Thyroid gland (tissue), 4 donors: Measurements from ENCODE around the gene TPRG1. TPM values are rescaled to one million over a fixed set of nuclear protein-coding genes. Genes with fewer than 3 reads are reported as not detected.
A peak's percentile ranks its signal among the peaks of the same experiment; 100 is the strongest.

Source experiments
- DNase-seq, 2 donors: peaks; one replicate each; pipeline ENCODE4 v3.0.0-alpha.2; 2019
- H3K27ac ChIP-seq, 3 donors: fragments of 200-600 bp; sonication (generic); 1 replicate in 2 of 3; 2 replicates in 1 of 3; pipeline ENCODE4 v1.5.1; 2016 to 2019; ENCODE audit warnings: mild to moderate bottlenecking in 1 of 3, moderate library complexity in 1 of 3
- H3K27me3 ChIP-seq: fragments of 200-600 bp; sonication (generic); one replicate; pipeline ENCODE4 v1.5.1; 2019
- H3K36me3 ChIP-seq, 2 donors: fragments of 200-600 bp; sonication (generic); one replicate each; pipeline ENCODE4 v1.5.1; 2016 to 2019
- H3K4me1 ChIP-seq, 2 donors: fragments of 200-600 bp; sonication (generic); one replicate each; pipeline ENCODE4 v1.5.1; 2017 to 2019
- H3K4me3 ChIP-seq, 3 donors: fragments of 200-600 bp; sonication (generic); replicated peaks in 1 of 3; 1 replicate in 2 of 3; 2 replicates in 1 of 3; pipeline ENCODE4 v1.5.1; 2016; ENCODE audit warnings: mild to moderate bottlenecking in 1 of 3
- H3K9me3 ChIP-seq: fragments of 200-600 bp; sonication (generic); one replicate; pipeline ENCODE4 v1.5.1; 2017
- POLR2A ChIP-seq, 2 donors: fragments of 450-650 bp; IDR thresholded peaks; one replicate each; pipeline ENCODE4 v1.6.1; 2017; ENCODE audit warnings: antibody characterized with exemption in 2 of 2, mild to moderate bottlenecking in 2 of 2, moderate library complexity in 1 of 2
- WGBS, 2 donors: methylation state at CpG; one replicate each; pipeline ENCODE4 v1.1.5; 2017; 5-methylcytosine and 5-hydroxymethylcytosine counted together
- intact Hi-C: fragments of 100-400 bp; cut with DNase I; formaldehyde crosslinking; loops from one replicate; pipeline ENCODE4 v1.15.1; 2023
- total RNA-seq, 4 donors: library from RNA; depleted of rRNA; stranded (reverse); fragments of >200 nt; gene quantifications; one replicate each; pipeline ENCODE4 v1.2.3, GENCODE V29; 2016
- TF ChIP-seq, protein P1 (sequence below), 6 experiments: fragments of 200-600 bp in 3 of 6; fragments of 450-650 bp in 3 of 6; sonication (generic) in 3 of 6; IDR thresholded peaks; one replicate each; pipeline ENCODE4 v1.5.1; 2016 to 2019; ENCODE audit warnings: antibody characterized with exemption in 6 of 6, mild to moderate bottlenecking in 2 of 6, inconsistent platforms in 1 of 6, moderate library complexity in 1 of 6

The TPRG1 gene
- total RNA-seq, 4 donors from 2014 or later = 2.0 to 10.5 (median 5.7) TPM

DNA sequence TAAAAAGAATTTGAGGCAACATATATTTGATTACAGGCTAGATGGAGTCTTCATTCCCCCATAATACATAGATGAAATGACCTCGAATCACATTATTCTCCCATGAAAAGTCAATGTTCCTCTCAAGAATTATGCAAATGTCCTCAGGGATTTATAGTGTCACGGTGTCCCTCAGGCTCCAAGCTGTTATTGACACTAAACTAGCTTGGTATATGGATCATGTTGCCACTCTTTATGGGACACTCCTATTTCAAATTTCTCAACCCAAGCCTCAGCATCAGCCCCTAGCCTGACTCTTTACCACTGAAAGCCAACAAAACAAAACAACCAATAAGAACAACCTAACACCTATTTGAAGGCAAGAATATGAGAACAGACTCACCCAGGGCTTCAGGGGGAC lies 139.8 kb downstream of the TPRG1 start:
- H3K4me1 ChIP-seq = peaks cover 6 to 15% of the 10 kb centered on the region in 2 donors
- TF ChIP-seq POLR2A (IDR thresholded peaks at IDR 0.05) = no peak
- TF ChIP-seq, protein P1, sequence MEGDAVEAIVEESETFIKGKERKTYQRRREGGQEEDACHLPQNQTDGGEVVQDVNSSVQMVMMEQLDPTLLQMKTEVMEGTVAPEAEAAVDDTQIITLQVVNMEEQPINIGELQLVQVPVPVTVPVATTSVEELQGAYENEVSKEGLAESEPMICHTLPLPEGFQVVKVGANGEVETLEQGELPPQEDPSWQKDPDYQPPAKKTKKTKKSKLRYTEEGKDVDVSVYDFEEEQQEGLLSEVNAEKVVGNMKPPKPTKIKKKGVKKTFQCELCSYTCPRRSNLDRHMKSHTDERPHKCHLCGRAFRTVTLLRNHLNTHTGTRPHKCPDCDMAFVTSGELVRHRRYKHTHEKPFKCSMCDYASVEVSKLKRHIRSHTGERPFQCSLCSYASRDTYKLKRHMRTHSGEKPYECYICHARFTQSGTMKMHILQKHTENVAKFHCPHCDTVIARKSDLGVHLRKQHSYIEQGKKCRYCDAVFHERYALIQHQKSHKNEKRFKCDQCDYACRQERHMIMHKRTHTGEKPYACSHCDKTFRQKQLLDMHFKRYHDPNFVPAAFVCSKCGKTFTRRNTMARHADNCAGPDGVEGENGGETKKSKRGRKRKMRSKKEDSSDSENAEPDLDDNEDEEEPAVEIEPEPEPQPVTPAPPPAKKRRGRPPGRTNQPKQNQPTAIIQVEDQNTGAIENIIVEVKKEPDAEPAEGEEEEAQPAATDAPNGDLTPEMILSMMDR (IDR thresholded peaks at IDR 0.05) = no peak
- DNase-seq = no peak
- H3K4me3 ChIP-seq = no peak overlapping the region
- no peaks in the 10 kb centered on the region for H3K27me3 ChIP-seq
- no peak overlapping the region for H3K27ac ChIP-seq
- 93% methylated on average over 2 of the region's 2 CpGs for WGBS, 2 donors
- no peaks in the 10 kb centered on the region for H3K36me3 ChIP-seq
- intact Hi-C loops = no loop called here
- no peaks in the 10 kb centered on the region for H3K9me3 ChIP-seq

DNA sequence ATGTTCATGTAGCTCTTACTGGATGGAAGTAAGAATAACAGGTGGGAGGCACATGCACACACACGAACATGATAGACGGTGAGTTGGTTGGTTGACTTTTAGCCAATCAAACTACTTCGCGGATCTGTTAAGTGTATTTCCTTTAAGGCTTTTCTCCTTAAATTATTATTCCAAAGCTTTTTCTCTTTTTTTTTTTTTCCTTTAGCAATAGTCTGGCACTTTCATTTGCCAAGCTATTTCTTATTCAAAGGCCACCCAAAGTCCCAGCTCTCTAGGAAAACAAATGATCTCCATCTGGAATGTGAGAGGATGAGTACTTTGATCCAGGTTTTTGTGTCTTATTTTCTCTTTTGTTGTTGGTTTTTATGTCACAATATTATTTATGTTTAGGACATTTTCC lies 141.1 kb downstream of the TPRG1 start:
- TF ChIP-seq, protein P1 (IDR thresholded peaks at IDR 0.05) = no peak
- no peak for TF ChIP-seq POLR2A (IDR thresholded peaks at IDR 0.05)
- H3K27ac ChIP-seq = no peak overlapping the region
- WGBS, 2 donors = 82% methylated on average over 4 of the region's 4 CpGs
- DNase-seq = no peak
- intact Hi-C loops = no loop called here
- H3K4me1 ChIP-seq = peaks cover 14 to 22% of the 10 kb centered on the region in 2 donors
- H3K27me3 ChIP-seq = no peaks in the 10 kb centered on the region
- H3K36me3 ChIP-seq = no peaks in the 10 kb centered on the region
- no peaks in the 10 kb centered on the region for H3K9me3 ChIP-seq
- H3K4me3 ChIP-seq = no peak overlapping the region

DNA sequence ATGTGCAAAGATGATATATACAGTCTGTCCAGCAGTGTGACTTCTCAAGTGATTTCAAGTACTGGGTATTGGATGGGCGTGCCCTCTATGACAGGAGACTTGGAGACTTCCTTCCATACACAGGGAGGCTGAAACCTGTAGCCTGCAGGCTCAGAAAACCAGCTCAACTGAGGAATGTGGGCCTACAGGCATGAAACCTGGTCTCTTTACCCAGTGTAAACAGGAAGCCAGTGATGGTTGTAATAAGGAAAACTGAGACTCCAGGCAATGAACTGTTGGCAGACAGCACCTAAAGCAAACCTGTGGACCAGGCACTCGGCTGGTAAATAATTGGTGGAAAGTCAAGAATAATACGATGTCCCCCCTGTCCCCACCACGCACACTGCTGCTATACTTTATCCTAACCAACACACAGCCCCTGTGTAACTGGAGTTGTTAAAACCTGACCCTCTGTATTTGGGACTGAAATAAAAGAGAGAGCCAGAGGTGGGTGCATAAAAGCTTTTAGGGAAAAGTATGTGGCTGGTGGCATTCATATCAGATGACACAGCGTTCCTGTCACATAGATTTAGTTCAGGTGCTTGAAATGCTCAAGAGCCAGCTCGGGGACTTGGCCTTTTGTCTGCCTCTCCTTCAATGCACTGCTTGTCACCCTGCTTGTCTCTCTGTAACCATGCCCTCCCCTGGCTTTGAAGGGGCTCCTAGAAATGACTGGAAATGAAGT lies 144.7 kb downstream of the TPRG1 start:
- TF ChIP-seq, protein P1 (IDR thresholded peaks at IDR 0.05) = no peak
- TF ChIP-seq POLR2A (IDR thresholded peaks at IDR 0.05) = no peak
- Histone ChIP-seq H3K36me3 (no peaks in the 10 kb centered on the region), H3K27me3 (no peaks in the 10 kb centered on the region), H3K27ac (peak overlapping the region; percentile 76 to 83 (median 82)), H3K9me3 (no peaks in the 10 kb centered on the region), H3K4me1 (peaks cover 17 to 26% of the 10 kb centered on the region in 2 donors), H3K4me3 (no peak overlapping the region)
- DNase-seq = peak; percentile 66 to 72
- 42 to 46% methylated on average over 6 of the region's 6 CpGs for WGBS, 2 donors
- intact Hi-C loops = no loop called here

DNA sequence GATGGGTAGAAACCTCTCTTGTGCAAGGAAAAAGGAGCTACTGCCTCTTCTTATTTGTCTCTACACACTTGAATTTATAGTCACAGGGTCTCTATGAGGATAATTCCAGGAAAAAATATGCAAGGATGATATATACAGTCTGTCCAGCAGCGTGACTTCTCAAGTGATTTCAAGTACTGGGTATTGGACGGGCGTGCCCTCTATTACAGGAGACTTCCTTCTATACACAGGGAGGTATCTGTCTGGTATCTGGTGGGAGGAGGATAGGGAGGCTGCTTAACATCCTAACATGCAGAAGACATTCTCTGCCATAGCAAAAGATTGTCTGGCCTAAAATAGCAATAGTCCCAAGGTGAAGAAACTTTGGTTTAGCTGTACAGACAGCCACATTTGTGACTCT lies 146.1 kb downstream of the TPRG1 start:
- H3K4me1 ChIP-seq = peaks cover 17 to 31% of the 10 kb centered on the region in 2 donors
- intact Hi-C loops = no loop called here
- WGBS, 2 donors = 55 to 60% methylated on average over 3 of the region's 3 CpGs

DNA sequence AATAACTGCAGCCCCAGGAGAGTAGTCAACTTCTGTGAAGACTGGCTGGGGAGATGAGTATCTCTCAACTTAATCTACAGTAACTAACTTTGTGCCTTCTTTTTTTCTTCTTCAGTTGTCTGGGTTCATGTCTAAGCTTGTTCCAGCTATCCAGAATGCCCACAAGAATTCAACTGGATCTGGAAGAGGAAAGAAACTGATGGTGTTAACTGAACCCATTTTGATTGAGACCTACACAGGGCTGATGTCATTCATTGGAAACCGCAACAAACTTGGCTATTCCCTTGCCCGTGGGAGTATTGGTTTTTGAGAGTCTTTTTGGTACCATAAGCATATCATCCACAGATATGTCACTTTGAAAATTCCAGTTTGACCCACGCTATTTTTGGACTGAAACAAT lies 148.7 kb downstream of the TPRG1 start:
- intact Hi-C loops = no loop called here
- Histone ChIP-seq H3K9me3 (no peaks in the 10 kb centered on the region), H3K27me3 (no peaks in the 10 kb centered on the region), H3K36me3 (no peaks in the 10 kb centered on the region), H3K27ac (no peak overlapping the region), H3K4me1 (peaks cover 36 to 52% of the 10 kb centered on the region in 2 donors), H3K4me3 (no peak overlapping the region)
- no peak for DNase-seq
- TF ChIP-seq, protein P1 (IDR thresholded peaks at IDR 0.05) = no peak
- no peak for TF ChIP-seq POLR2A (IDR thresholded peaks at IDR 0.05)
- WGBS, 2 donors = 93 to 99% methylated on average over 3 of the region's 3 CpGs

More for the DNA sequence above, 146.1 kb downstream of the TPRG1 start:
- Histone ChIP-seq H3K4me3 (no peak overlapping the region), H3K9me3 (no peaks in the 10 kb centered on the region), H3K27me3 (no peaks in the 10 kb centered on the region), H3K36me3 (no peaks in the 10 kb centered on the region), H3K27ac (peak overlapping the region in 1 of 3 donors; percentile 19)
- DNase-seq = no peak
- TF ChIP-seq POLR2A (IDR thresholded peaks at IDR 0.05) = no peak
- TF ChIP-seq, protein P1 (IDR thresholded peaks at IDR 0.05) = no peak
